Ishikawa (cell line): ENCODE measurements around the gene STK38L.

ENCODE experiments used
- CEBPB ChIP-seq: IDR thresholded peaks from 2 replicates; pipeline ENCODE4 v1.6.1; 2012
- CREB1 ChIP-seq: IDR thresholded peaks from 2 replicates; pipeline ENCODE4 v1.6.1; 2012; ENCODE audit warnings: low read depth
- EGR1 ChIP-seq: IDR thresholded peaks from 2 replicates; pipeline ENCODE4 v1.6.1; 2012
- EP300 ChIP-seq: IDR thresholded peaks from 2 replicates; pipeline ENCODE4 v1.6.1; 2012; ENCODE audit warnings: borderline replicate concordance
- FOXM1 ChIP-seq: IDR thresholded peaks from 2 replicates; pipeline ENCODE4 v1.6.1; 2012; ENCODE audit warnings: low read depth, borderline replicate concordance
- NFIC ChIP-seq: IDR thresholded peaks from 2 replicates; pipeline ENCODE4 v1.6.1; 2012
- RAD21 ChIP-seq: IDR thresholded peaks from 2 replicates; pipeline ENCODE4 v1.6.1; 2012; ENCODE audit warnings: low read depth
- TAF1 ChIP-seq: IDR thresholded peaks from 2 replicates; pipeline ENCODE4 v1.6.1; 2012; ENCODE audit warnings: low read depth, mild to moderate bottlenecking
- TCF12 ChIP-seq: IDR thresholded peaks from 2 replicates; pipeline ENCODE4 v1.6.1; 2012; ENCODE audit warnings: low read depth
- TEAD4 ChIP-seq: IDR thresholded peaks from 2 replicates; pipeline ENCODE4 v1.6.1; 2012
- YY1 ChIP-seq: IDR thresholded peaks from 2 replicates; pipeline ENCODE4 v1.6.1; 2012; ENCODE audit warnings: low read depth
- ZBTB7A ChIP-seq: IDR thresholded peaks from 2 replicates; pipeline ENCODE4 v1.6.1; 2012; ENCODE audit warnings: low read depth
- TF ChIP-seq, protein P1 (sequence below): IDR thresholded peaks from 2 replicates; pipeline ENCODE4 v1.6.1; 2012
- TF ChIP-seq, protein P2 (sequence below): IDR thresholded peaks from 2 replicates; pipeline ENCODE4 v1.6.1; 2012; ENCODE audit warnings: low read depth, mild to moderate bottlenecking
- TF ChIP-seq, protein P3 (sequence below): IDR thresholded peaks from 2 replicates; pipeline ENCODE4 v1.6.1; 2012

STK38L gene

GRCh38 chr12:27300226-27300625 lies 56.1 kb downstream of the STK38L start:
- TF ChIP-seq, protein P1, sequence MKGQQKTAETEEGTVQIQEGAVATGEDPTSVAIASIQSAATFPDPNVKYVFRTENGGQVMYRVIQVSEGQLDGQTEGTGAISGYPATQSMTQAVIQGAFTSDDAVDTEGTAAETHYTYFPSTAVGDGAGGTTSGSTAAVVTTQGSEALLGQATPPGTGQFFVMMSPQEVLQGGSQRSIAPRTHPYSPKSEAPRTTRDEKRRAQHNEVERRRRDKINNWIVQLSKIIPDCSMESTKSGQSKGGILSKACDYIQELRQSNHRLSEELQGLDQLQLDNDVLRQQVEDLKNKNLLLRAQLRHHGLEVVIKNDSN: no peak
- TF ChIP-seq EGR1 (no peak), EP300 (no peak), TAF1 (no peak)

- TF ChIP-seq, protein P2, sequence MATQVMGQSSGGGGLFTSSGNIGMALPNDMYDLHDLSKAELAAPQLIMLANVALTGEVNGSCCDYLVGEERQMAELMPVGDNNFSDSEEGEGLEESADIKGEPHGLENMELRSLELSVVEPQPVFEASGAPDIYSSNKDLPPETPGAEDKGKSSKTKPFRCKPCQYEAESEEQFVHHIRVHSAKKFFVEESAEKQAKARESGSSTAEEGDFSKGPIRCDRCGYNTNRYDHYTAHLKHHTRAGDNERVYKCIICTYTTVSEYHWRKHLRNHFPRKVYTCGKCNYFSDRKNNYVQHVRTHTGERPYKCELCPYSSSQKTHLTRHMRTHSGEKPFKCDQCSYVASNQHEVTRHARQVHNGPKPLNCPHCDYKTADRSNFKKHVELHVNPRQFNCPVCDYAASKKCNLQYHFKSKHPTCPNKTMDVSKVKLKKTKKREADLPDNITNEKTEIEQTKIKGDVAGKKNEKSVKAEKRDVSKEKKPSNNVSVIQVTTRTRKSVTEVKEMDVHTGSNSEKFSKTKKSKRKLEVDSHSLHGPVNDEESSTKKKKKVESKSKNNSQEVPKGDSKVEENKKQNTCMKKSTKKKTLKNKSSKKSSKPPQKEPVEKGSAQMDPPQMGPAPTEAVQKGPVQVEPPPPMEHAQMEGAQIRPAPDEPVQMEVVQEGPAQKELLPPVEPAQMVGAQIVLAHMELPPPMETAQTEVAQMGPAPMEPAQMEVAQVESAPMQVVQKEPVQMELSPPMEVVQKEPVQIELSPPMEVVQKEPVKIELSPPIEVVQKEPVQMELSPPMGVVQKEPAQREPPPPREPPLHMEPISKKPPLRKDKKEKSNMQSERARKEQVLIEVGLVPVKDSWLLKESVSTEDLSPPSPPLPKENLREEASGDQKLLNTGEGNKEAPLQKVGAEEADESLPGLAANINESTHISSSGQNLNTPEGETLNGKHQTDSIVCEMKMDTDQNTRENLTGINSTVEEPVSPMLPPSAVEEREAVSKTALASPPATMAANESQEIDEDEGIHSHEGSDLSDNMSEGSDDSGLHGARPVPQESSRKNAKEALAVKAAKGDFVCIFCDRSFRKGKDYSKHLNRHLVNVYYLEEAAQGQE: no peak
- no peak for TF ChIP-seq TCF12
- TF ChIP-seq TAF1: no peak
- TF ChIP-seq TEAD4: no peak
- TF ChIP-seq, protein P1: no peak
- TF ChIP-seq NFIC: no peak
- TF ChIP-seq YY1: no peak
- TF ChIP-seq, protein P3, sequence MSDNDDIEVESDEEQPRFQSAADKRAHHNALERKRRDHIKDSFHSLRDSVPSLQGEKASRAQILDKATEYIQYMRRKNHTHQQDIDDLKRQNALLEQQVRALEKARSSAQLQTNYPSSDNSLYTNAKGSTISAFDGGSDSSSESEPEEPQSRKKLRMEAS: no peak
- TF ChIP-seq FOXM1: no peak
- TF ChIP-seq EGR1: no peak
- no peak for TF ChIP-seq EP300
- no peak for TF ChIP-seq ZBTB7A
- TF ChIP-seq CREB1: no peak
- no peak for TF ChIP-seq CEBPB
- no peak for TF ChIP-seq RAD21
Observed at GRCh38 chr12:27303139-27304111, 59.3 kb downstream of the STK38L start.

GRCh38 chr12:27304856-27305255 lies 60.8 kb downstream of the STK38L start:
- no peak for TF ChIP-seq EP300
- TF ChIP-seq FOXM1: no peak
- no peak for TF ChIP-seq CEBPB
- TF ChIP-seq RAD21: no peak
- no peak for TF ChIP-seq ZBTB7A
- TF ChIP-seq, protein P2: no peak
- no peak for TF ChIP-seq NFIC
- TF ChIP-seq CREB1: no peak
- no peak for TF ChIP-seq EGR1
- no peak for TF ChIP-seq TCF12
- no peak for TF ChIP-seq TAF1
- TF ChIP-seq TEAD4: no peak
- no peak for TF ChIP-seq YY1
- TF ChIP-seq, protein P1: no peak
- TF ChIP-seq, protein P3: no peak

GRCh38 chr12:27305673-27306456 lies 61.8 kb downstream of the STK38L start:
- no peak for TF ChIP-seq TEAD4
- peak; percentile 68 for TF ChIP-seq RAD21
